Stimulated activated CD4-positive, alpha-beta T cell treated with anti-CD3 and anti-CD28 coated beads, Interleukin-4, amount 100 ng/mL, for 1 hour (primary cell): ENCODE data around the gene PLCB4.
"Not testable (repeated sequence)": the region's sequence is repeated elsewhere in the genome, so short reads cannot be mapped to it uniquely, and the experiment has no call there.

Source experiments
- DNase-seq: peaks from one replicate; pipeline ENCODE4 v3.0.0-alpha.2; 2020

The PLCB4 gene

GRCh38 chr20:9385345-9386310 is 316.7 kb downstream of the PLCB4 start:
- DNase-seq, result not testable (repeated sequence)

GRCh38 chr20:9388160-9388812 is 319.4 kb downstream of the PLCB4 start:
- no peak for DNase-seq

- DNase-seq, result no peak
Measured at GRCh38 chr20:9388813-9389161, 319.9 kb downstream of the PLCB4 start.

GRCh38 chr20:9389346-9389745 is 320.5 kb downstream of the PLCB4 start:
- no peak for DNase-seq

GRCh38 chr20:9390441-9390840 is 321.6 kb downstream of the PLCB4 start:
- DNase-seq, result no peak

- no peak for DNase-seq
Measured at GRCh38 chr20:9392892-9393857, 324.3 kb downstream of the PLCB4 start.

- DNase-seq, result no peak
Measured at GRCh38 chr20:9395971-9396370, 327.1 kb downstream of the PLCB4 start.

- no peak for DNase-seq
Measured at GRCh38 chr20:9397928-9398327, 329.0 kb downstream of the PLCB4 start.

- no peak for DNase-seq
Measured at GRCh38 chr20:9398882-9399281, 330.0 kb downstream of the PLCB4 start.

GRCh38 chr20:9399322-9399721 is 330.4 kb downstream of the PLCB4 start:
- no peak for DNase-seq

GRCh38 chr20:9400171-9401025 is 331.5 kb downstream of the PLCB4 start:
- no peak for DNase-seq

- DNase-seq, result no peak
Measured at GRCh38 chr20:9401371-9401770, 332.5 kb downstream of the PLCB4 start.

GRCh38 chr20:9402141-9402540 is 333.3 kb downstream of the PLCB4 start:
- DNase-seq, result no peak

- DNase-seq, result no peak
Measured at GRCh38 chr20:9402546-9402945, 333.7 kb downstream of the PLCB4 start.

- DNase-seq, result no peak
Measured at GRCh38 chr20:9403448-9403847, 334.6 kb downstream of the PLCB4 start.

- DNase-seq, result peak; percentile 12
Measured at GRCh38 chr20:9407805-9408421, 339.0 kb downstream of the PLCB4 start.

GRCh38 chr20:9408422-9409300 is 339.8 kb downstream of the PLCB4 start:
- no peak for DNase-seq

GRCh38 chr20:9409352-9409751 is 340.5 kb downstream of the PLCB4 start:
- no peak for DNase-seq

- DNase-seq, result no peak
Measured at GRCh38 chr20:9409981-9410380, 341.1 kb downstream of the PLCB4 start.

GRCh38 chr20:9411833-9412232 is 342.9 kb downstream of the PLCB4 start:
- no peak for DNase-seq

GRCh38 chr20:9412309-9412708 is 343.4 kb downstream of the PLCB4 start:
- DNase-seq, result no peak
